22Rv1 (cell line): ENCODE measurements around the gene PXK.

Source experiments
- H3K27ac ChIP-seq: fragments of 450-650 bp; 2 replicates; pipeline ENCODE4 v1.5.1; 2017
- ZFX ChIP-seq: fragments of 450-650 bp; IDR thresholded peaks from 2 replicates; pipeline ENCODE4 v1.6.1; 2017; ENCODE audit warnings: antibody characterized with exemption, borderline replicate concordance
- TF ChIP-seq, protein P1 (sequence below): fragments of 450-650 bp; IDR thresholded peaks from 2 replicates; pipeline ENCODE4 v1.5.1; 2017; ENCODE audit warnings: mild to moderate bottlenecking

The PXK gene

GRCh38 chr3:58452176-58452575 lies 119.5 kb downstream of the PXK start:
- H3K27ac ChIP-seq = no peak overlapping the region
- TF ChIP-seq, protein P1, sequence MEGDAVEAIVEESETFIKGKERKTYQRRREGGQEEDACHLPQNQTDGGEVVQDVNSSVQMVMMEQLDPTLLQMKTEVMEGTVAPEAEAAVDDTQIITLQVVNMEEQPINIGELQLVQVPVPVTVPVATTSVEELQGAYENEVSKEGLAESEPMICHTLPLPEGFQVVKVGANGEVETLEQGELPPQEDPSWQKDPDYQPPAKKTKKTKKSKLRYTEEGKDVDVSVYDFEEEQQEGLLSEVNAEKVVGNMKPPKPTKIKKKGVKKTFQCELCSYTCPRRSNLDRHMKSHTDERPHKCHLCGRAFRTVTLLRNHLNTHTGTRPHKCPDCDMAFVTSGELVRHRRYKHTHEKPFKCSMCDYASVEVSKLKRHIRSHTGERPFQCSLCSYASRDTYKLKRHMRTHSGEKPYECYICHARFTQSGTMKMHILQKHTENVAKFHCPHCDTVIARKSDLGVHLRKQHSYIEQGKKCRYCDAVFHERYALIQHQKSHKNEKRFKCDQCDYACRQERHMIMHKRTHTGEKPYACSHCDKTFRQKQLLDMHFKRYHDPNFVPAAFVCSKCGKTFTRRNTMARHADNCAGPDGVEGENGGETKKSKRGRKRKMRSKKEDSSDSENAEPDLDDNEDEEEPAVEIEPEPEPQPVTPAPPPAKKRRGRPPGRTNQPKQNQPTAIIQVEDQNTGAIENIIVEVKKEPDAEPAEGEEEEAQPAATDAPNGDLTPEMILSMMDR = no peak

- no peak overlapping the region for H3K27ac ChIP-seq
- TF ChIP-seq, protein P1 = no peak
- no peak for TF ChIP-seq ZFX
Measured at GRCh38 chr3:58459160-58459559, 126.5 kb downstream of the PXK start.

GRCh38 chr3:58462829-58463180 lies 130.1 kb downstream of the PXK start:
- peak overlapping the region; percentile 39; the same call in 1 of the 2 replicates for H3K27ac ChIP-seq

GRCh38 chr3:58463181-58463941 lies 130.7 kb downstream of the PXK start:
- peak overlapping the region; percentile 39; the same call in 1 of the 2 replicates for H3K27ac ChIP-seq
- no peak for TF ChIP-seq ZFX
- TF ChIP-seq, protein P1 = peak; percentile 95

More at GRCh38 chr3:58462829-58463180, 130.1 kb downstream of the PXK start:
- no peak for TF ChIP-seq ZFX
- TF ChIP-seq, protein P1 = no peak

DNA sequence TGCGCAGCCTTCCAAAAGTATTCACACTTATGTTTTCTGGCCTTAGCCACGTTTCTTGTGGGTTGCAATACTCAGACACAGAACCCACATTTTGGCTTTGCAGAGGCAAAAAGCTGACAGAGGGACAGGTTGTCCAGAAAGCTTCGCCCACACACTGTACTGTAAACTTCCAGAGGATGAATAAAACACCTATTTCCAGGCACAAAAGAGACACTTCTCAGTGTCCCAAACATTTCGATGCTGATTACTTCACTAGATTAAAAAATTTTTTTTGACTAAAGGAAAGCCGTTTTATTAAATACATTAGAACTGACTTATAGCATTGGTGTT lies 131.2 kb downstream of the PXK start:
- TF ChIP-seq ZFX = no peak
- TF ChIP-seq, protein P1 = peak; percentile 66
- H3K27ac ChIP-seq = no peak overlapping the region; the same call in 1 of the 2 replicates

- H3K27ac ChIP-seq = no peak overlapping the region
- TF ChIP-seq, protein P1 = no peak
- TF ChIP-seq ZFX = no peak
Measured at GRCh38 chr3:58464866-58465265, 132.2 kb downstream of the PXK start.

DNA sequence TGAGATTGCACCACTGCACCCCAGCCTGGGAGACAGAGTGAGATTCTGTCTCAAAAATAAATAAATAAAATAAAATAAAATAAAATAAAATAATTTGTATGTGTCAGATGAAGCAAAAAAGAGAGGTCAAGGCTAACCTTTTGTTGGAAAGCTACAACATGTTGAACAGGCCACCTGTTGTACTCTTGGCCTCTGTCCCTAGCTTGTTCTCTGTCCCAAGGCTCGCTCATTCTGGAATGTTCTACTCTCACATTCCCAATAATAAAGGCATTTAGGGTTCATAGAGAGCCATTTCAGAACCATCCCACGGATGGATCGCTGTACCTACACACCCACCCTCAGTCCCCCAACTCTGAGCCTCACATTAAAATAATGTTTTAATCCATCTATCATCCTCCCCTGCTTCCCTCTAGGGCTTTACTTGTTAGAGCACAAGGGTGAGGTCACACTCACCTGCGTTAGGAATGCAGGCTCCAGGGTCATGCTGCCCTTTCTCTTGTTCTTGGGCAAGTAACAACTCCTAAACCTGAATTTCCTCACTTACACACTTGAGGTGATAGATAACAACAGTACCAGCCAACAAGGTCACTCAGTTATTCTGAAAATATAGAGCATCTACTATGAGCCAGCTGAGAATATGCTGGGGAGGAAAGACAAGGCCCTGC lies 134.3 kb downstream of the PXK start:
- no peak overlapping the region for H3K27ac ChIP-seq
- TF ChIP-seq ZFX = no peak
- TF ChIP-seq, protein P1 = no peak
